Measurements from ENCODE around the gene DCHS2.

DCHS2 gene

DNA sequence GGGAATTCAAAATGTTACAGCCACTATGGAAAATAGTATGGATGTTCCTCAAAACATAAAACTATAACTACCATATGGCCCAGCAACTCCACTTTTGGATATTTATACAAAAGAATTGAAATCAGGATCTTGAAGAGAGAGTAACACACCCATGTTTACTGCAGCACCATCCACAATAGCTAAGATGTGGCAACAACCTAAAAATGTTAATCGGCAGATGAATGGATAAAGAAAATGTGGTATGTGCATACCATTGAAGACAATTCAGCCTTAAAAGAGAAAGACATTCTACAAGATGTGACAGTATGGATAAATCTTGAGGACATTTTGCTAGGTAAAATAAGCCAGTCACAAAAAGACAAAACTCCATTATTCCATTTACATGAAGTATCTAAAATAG, 171.9 kb downstream of the DCHS2 start:
- no peak for DNase-seq (ENCODE audit: low read depth)

DNA sequence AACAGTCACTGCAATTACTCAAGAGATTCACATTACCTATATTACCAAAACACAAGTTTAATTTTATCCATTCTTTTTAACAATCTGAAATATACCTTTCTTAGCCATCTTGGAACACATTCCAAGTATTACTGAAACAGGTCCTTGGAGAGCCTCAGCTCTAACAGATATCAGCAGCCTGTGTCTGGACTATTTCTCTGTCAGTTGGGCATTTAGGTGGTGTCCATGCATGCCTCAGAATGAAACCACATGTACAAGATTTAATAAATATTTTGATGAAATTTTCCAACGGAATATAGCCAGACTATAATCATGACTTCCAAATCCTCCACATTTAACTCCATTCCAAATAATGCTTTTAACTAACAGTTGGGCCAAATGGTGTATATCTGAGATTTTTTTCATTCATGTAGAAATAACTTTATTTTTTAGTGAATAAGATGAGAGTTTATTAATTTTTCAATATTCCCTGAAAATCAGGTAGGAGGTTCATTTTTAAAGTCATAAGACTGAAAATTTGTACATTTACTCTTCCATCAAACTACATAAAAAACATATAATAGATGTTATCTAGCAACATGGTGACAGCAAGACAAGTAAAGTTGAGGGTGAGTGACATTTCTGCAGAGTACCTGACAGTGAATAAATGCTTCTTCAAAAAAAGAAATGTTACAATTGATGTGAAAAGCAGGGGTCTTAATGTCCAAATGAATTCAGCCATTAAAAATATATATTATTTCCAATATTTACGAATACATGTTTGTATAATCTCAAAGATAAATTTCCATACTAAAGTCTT, 174.2 kb downstream of the DCHS2 start:
- no peak for DNase-seq (ENCODE audit: low read depth)

- DNase-seq (ENCODE audit: low read depth), result no peak
Measured at GRCh38 chr4:154315741-154316140, 175.9 kb downstream of the DCHS2 start.

DNA sequence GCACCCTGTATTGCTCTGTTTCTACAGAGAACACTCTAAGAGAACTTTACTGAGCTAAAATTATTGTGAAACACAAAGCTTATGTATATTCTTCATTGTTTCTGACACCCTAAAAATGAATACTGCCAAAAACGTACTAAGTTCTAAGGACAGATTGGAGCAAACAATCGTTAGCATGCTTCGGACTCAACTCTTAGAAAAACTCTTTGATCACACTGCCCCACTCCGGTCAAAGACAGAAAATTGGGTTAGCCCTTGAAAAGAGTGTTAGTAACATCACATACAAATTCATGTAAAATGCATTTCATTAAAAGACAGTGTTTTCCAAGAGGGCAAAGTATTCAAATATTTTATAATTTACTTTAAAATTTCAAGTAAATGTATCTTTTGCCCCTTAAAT, 177.4 kb downstream of the DCHS2 start:
- no peak for DNase-seq (ENCODE audit: low read depth)

- DNase-seq (ENCODE audit: low read depth), result no peak
Measured at GRCh38 chr4:154313004-154313585, 178.5 kb downstream of the DCHS2 start.

GRCh38 chr4:154312246-154312645, 179.4 kb downstream of the DCHS2 start:
- no peak for DNase-seq (ENCODE audit: low read depth)

DNA sequence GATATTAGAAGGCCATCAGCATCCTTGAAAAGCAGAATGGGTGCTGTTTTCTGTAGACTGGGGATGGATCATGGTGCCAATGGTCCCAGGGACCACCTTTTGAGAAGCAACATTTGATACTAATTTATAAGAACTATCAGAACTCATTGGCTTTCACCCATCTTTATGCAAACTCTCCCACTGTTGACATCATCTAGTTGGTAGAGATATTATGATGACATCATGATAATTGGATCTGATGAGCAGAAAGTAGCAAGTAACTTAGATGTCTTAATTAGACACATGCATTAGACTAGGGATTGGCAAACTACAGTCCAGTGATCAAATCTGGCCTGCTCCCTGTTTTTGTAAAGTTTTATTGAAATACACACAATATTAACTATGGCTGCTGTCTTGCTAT, 181.0 kb downstream of the DCHS2 start:
- DNase-seq (ENCODE audit: low read depth), result no peak

DNA sequence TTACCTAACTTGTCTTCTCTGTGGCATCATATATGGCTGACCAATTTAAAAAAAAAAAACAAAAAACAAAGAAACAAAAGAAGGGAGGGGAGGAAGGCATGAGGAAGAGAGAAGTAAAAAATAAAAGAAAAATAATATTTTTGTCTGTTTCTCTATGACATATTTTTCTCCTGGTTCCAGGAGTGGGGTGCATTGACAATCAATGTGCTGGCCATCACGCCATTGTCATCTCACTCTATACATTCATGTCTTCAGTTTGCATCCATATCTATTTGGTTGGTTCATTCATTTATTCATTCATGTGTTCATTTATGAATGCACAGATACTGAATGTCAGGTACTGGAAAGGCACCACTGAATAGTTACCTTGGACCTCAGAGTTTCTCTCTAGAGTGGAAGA, 183.4 kb downstream of the DCHS2 start:
- DNase-seq (ENCODE audit: low read depth), result no peak

DNA sequence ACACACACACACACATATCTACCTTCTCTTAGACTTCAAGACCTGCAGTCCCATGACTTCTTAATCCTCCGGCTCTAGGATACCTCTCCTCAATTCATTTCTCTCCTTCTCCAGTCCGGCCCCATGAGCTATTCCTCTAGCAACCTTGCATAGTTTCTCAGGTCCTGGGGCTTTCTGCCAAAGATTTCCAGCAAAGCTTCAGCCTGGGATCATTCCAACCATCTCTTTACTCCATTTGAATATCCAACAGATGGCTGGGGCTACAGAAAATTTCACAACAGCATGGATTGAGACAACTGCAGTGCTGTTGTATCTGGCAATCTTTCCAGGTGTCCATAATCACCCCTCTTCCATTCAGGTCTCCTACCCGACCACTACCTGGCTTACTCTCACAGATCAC, 184.1 kb downstream of the DCHS2 start:
- DNase-seq (ENCODE audit: low read depth), result no peak

DNA sequence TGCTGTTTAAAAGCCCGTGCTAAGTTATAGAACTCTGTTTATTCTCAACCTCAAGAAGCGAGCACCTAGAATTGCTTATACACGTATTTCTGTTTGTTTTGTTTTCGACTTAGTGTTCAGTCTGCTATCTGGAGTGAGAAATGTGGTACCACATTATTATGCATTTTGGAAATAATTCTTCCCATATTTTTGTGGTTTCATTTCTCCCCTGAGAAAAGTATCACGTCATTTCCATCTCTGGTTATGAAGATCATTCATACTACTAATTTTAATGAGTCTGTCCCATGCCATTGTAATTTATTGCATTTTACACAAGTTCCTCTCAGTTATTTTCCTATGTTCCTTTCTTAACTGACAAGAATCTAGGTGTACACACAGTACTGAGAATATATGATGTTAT, 186.0 kb downstream of the DCHS2 start:
- DNase-seq (ENCODE audit: low read depth), result no peak

DNA sequence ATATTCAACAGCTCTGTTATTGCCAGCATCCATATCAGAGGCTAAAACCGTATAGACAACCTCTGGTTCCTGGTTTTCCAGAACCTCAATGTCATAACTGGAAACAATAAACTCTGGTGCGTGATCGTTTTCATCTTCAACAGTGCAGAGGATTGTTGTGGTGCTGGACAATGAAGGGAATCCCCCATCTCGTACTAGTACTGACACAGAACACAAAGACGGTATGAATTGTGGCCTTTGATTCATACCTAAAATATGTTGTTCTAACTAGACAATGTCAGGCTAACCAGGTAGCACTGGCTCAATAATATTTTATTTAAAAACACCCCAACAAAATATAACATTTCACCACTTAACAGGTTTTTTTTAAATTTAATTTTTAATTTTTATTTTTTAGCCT, 186.9 kb downstream of the DCHS2 start:
- DNase-seq (ENCODE audit: low read depth), result no peak

GRCh38 chr4:154294652-154295350, 196.8 kb downstream of the DCHS2 start:
- DNase-seq (ENCODE audit: low read depth), result no peak

DNA sequence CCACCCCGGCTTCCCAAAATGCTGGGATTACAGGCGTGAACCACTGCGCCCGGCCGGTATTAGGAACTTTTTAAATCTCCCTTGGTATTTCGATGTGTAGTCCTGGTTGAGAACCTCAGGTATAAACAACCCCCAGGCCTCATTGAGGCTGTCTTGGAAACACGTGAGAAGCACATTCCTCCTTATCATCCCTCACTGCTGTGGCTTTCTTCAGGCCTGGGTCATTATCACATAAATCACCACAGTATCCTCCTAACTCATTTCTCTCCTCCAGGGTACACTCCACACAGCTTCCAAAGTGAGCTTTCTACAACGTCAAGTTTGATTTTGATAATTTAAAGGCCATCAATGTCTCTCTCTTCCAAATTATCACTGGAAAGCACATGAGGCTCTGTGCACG, 198.2 kb downstream of the DCHS2 start:
- DNase-seq (ENCODE audit: low read depth), result no peak

DNA sequence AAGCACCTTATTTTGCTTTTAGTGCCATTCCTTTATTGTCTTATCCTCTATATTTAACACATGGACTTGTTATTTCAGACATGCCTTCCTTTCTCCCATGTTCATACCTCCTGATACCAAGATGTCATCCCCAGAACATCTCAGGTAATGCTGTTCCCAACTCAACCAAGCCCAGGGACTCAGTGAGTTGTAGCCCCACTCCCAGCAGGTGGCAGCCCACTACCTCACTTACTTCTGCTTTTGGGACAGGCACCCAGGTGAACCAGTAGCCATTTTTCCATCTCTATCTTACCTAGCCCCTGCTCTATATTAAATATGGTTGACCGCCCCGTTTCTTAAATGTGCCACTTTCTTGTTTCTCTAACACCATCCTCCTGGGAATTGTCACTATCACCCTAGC, 199.0 kb downstream of the DCHS2 start:
- DNase-seq (ENCODE audit: low read depth), result no peak

- DNase-seq (ENCODE audit: low read depth), result no peak
Measured at GRCh38 chr4:154277172-154277571, 214.4 kb downstream of the DCHS2 start.

DNA sequence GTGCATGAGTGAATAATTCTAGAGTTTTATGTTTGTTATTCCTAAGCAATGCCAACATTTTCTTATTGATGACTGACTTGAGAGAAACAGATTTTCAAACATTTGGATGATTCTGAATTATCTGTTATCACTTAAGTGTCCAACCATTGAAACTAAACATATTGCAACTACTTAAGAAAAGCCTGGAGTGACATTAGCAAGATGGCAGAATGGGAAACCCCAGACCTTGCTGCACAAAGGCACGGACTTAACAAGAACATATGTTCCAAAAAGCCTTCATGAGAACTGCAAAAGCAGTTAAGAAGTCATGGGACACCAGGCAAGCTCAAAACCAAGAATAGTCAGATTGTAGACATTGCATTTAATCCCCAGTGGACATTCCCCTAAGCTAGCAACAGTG, 215.1 kb downstream of the DCHS2 start:
- DNase-seq (ENCODE audit: low read depth), result no peak

GRCh38 chr4:154254999-154255398, 236.6 kb downstream of the DCHS2 start:
- no peak for DNase-seq (ENCODE audit: low read depth)

GRCh38 chr4:154234576-154234975, 257.0 kb downstream of the DCHS2 start:
- no peak for DNase-seq (ENCODE audit: low read depth)

DNA sequence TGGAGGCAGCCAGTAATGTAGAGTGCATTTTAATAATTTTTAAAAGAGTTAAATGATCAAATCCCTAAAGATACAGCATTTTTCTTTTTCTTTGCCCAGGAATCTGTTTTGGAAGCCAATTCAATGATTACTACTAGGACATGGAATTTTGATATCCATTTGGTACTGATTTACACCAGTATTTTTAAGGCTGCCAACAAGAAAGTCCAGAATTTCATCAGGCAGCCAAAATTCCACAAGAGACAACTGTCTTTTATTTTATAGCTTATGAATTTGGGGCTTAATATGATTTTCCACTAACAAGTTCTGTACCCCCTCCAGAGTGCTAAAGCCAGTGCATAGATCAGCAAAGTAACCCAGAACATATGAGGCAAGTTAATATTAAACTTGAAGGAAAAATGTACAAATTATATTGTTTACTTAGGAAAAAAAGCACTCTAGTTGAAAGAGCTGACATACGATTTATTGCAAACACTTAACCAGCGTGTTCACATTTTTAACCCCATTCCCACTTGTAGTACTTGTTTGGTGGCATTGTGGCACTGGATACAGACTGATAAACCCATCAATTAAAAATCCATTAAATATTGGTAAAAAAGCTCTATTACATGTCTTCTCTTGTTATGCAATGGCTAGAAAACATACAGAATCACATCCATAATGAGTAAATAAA, 259.7 kb downstream of the DCHS2 start:
- no peak for DNase-seq (ENCODE audit: low read depth)

GRCh38 chr4:154230723-154231122, 260.9 kb downstream of the DCHS2 start:
- DNase-seq (ENCODE audit: low read depth), result no peak

DNA sequence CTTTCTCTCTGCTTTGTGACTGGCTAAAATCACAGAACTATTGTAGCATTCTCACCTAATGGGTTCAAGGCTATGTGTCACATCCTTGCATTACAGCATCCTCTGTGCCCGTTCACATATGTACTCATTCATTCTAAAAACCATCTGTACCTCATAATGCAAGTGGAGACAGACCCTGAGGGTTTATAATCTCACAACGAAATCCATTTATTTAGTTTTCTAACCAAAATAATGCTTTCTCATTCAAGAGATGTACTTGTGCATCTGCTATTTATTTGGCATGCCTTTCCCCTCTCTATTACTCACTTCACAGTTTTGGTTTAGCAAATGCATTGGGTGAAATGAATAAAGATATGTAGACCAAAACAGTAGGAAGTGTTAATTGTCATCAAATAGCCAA, 261.5 kb downstream of the DCHS2 start:
- DNase-seq (ENCODE audit: low read depth), result no peak

- DNase-seq (ENCODE audit: low read depth), result no peak
Measured at GRCh38 chr4:154222875-154223274, 268.7 kb downstream of the DCHS2 start.

DNA sequence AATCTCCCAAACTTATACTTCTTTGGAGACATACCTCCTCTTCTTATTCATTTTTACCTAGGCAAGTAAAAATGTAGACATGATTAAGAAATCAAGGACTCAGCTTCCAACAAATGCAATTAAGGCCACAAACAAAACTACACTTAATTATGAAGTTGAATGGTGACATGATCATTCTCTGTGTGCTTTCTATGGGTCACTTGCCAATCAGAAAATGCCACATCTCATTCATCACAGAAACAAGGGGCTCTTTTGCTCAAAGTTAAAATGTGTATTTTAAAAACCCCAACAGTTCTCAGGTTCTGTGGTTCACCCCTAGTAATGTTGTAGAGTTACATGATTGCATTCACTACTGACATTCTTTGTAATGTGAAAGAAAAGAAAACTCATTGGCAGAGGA, 273.5 kb downstream of the DCHS2 start:
- DNase-seq (ENCODE audit: low read depth), result no peak

All from stimulated activated CD8-positive, alpha-beta memory T cell treated with anti-CD3 and anti-CD28 coated beads, Interleukin-15, amount 100 ng/mL, for 24 hours (primary cell).